ENCODE results near the gene ZSCAN22.
A peak's percentile ranks its signal among the peaks of the same experiment; 100 is the strongest.

Gene ZSCAN22

DNA sequence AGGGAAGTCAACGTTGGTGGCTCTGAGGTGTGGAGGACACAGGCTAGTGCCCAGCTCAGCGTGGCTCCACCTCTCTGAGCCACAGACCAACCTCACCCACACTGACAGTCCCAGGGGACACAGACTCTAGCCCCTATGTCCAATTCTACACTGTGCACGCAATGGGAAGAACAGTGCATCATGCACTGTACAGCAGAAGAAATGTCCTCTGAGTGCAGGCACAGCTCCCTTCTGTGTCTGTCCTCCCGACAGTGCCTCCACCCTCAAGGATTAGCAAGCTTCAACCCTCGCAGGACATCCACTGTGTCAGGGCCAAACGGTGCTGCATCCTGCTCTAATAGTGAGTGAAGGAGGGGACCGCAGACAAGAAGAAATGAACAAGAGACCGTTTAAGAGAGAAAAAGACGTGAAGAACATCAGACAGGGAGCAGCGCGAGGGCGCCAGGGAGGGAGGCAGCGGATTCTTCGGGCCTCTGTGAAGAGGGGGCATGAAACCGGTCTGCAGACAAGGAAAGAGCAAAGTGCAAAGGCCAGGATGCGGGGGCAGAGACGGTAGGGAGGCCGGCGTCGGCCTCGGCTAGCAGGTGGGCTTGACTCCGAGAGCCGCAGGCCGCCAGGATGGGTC lies 53.4 kb downstream of the ZSCAN22 start:
- Histone ChIP-seq H3K27me3 (ENCODE audit: insufficient read depth, insufficient read length) (no peaks in the 10 kb centered on the region), H3K4me1 (ENCODE audit: insufficient read depth, insufficient read length) (peaks cover 6% of the 10 kb centered on the region), H3K9ac (ENCODE audit: insufficient read length, low read depth) (peak overlapping the region; percentile 94), H3K9me3 (ENCODE audit: insufficient read depth, low read length) (no peaks in the 10 kb centered on the region), H3K4me3 (ENCODE audit: insufficient read length, low read depth) (peak overlapping the region; percentile 72), H3K36me3 (ENCODE audit: insufficient read depth, insufficient read length, low read length) (no peaks in the 10 kb centered on the region)
- TF ChIP-seq YY1 (IDR thresholded peaks at IDR 0.05; ENCODE audit: insufficient read depth, insufficient read length) (no peak), SUZ12 (IDR thresholded peaks at IDR 0.05; ENCODE audit: extremely low read depth, insufficient read depth, insufficient read length) (no peak), ZNF274 (IDR thresholded peaks at IDR 0.05; ENCODE audit: low read depth, low read length) (no peak)
- DNase-seq (ENCODE audit: low read depth, low spot score): no peak

DNA sequence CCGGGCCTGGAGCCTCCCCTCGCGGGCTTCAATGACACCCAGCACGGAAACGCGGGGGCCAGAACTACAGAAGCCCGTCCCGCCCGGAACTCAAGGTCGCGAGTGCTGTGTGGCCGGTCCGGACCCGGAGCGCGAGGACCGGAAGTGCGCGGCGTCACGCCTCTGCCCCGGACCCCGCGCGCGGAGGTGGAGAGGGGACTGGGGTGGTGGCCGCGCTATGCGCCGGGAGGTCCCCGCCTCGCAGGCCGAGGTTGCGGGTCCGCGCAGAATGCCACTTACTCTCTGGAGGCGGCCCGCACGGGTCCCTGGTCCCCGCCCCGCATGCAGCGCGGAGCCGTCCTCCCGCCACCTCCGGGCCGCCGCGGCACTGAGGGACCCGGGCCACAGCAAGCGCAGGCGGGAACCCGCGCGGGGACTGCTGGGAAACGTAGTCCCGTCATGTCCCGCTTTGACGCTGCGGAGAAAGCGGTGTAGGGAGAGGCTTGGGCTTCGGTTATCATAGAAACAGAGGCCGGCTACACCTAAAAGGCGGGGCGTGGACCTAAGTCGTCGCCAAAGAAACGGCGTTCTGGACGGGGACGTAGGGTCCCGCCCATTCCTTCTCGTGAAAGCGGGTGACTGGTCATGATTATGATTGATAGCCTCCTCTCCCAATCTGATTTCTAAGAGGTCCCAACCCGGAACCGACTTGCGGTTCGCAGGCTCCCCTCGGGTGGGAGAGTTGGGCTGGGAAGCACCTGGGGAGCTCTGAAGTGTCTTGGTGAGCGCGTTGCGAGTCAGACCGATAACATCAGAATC lies 54.1 kb downstream of the ZSCAN22 start, which contains the start of gene ZNF837:
ZNF837 (minus strand) TSS at position 369 of the 798 bp plus-strand sequence. CDS start 11,698 bp downstream, outside the sequence.
- TF ChIP-seq SUZ12 (IDR thresholded peaks at IDR 0.05; ENCODE audit: extremely low read depth, insufficient read depth, insufficient read length): no peak
- TF ChIP-seq ZNF274 (IDR thresholded peaks at IDR 0.05; ENCODE audit: low read depth, low read length): no peak
- TF ChIP-seq YY1 (IDR thresholded peaks at IDR 0.05; ENCODE audit: insufficient read depth, insufficient read length): no peak
- no peaks in the 10 kb centered on the region for H3K27me3 ChIP-seq (ENCODE audit: insufficient read depth, insufficient read length)
- peak within 1 kb of the TSS; percentile 94 for H3K9ac ChIP-seq (ENCODE audit: insufficient read length, low read depth)
- H3K4me1 ChIP-seq (ENCODE audit: insufficient read depth, insufficient read length): peaks cover 9% of the 10 kb centered on the region
- DNase-seq (ENCODE audit: low read depth, low spot score): peak; percentile 99
- H3K9me3 ChIP-seq (ENCODE audit: insufficient read depth, low read length): no peaks in the 10 kb centered on the region
- peak within 1 kb of the TSS; percentile 72 for H3K4me3 ChIP-seq (ENCODE audit: insufficient read length, low read depth)
- no peaks in the 10 kb centered on the region for H3K36me3 ChIP-seq (ENCODE audit: insufficient read depth, insufficient read length, low read length)

- H3K4me3 ChIP-seq (ENCODE audit: insufficient read length, low read depth): peak overlapping the region; percentile 58
- H3K9ac ChIP-seq (ENCODE audit: insufficient read length, low read depth): peak overlapping the region; percentile 64
- H3K4me1 ChIP-seq (ENCODE audit: insufficient read depth, insufficient read length): peaks cover 10% of the 10 kb centered on the region
- no peaks in the 10 kb centered on the region for H3K36me3 ChIP-seq (ENCODE audit: insufficient read depth, insufficient read length, low read length)
- no peaks in the 10 kb centered on the region for H3K9me3 ChIP-seq (ENCODE audit: insufficient read depth, low read length)
- no peak for DNase-seq (ENCODE audit: low read depth, low spot score)
- no peaks in the 10 kb centered on the region for H3K27me3 ChIP-seq (ENCODE audit: insufficient read depth, insufficient read length)
- TF ChIP-seq ZNF274 (IDR thresholded peaks at IDR 0.05; ENCODE audit: low read depth, low read length) (no peak), YY1 (IDR thresholded peaks at IDR 0.05; ENCODE audit: insufficient read depth, insufficient read length) (no peak), SUZ12 (IDR thresholded peaks at IDR 0.05; ENCODE audit: extremely low read depth, insufficient read depth, insufficient read length) (no peak)
Measured at GRCh38 chr19:58381460-58382212, 54.8 kb downstream of the ZSCAN22 start.

- Histone ChIP-seq H3K9me3 (ENCODE audit: insufficient read depth, low read length) (no peaks in the 10 kb centered on the region), H3K9ac (ENCODE audit: insufficient read length, low read depth) (peak overlapping the region; percentile 4)
- DNase-seq (ENCODE audit: low read depth, low spot score): no peak
Measured at GRCh38 chr19:58382997-58383603, 56.3 kb downstream of the ZSCAN22 start.

DNA sequence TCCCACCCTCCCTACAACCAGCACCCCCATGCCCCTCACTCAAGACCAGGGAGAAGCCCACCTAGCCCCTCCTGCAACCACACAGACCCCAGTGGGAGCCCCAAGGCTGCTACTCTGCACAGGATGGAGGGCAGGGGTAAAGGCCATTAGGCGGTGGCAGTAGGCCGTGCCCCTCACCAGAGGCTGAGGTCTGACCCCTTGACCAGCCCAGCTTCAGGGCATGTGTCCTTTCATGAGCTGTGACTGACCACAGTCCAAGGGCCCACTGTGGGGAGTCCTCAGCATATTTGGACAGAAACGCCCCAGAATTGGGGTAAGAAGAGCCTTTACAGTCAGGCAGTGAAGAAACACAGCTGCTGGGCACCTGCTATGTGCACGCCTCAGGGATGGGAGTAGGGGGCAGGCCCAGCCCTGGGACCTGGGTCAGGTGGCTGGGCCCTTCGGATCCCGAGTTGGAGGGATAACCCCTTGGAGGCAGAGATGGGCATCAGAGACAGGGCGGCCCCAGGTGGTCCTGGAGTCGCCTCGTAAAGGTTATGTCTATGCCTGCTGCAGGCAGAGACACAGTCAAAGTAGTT lies 58.6 kb downstream of the ZSCAN22 start:
- Histone ChIP-seq H3K27me3 (ENCODE audit: insufficient read depth, insufficient read length) (no peaks in the 10 kb centered on the region), H3K36me3 (ENCODE audit: insufficient read depth, insufficient read length, low read length) (peaks cover 25% of the 10 kb centered on the region), H3K4me3 (ENCODE audit: insufficient read length, low read depth) (peak overlapping the region; percentile 91), H3K4me1 (ENCODE audit: insufficient read depth, insufficient read length) (peaks cover 5% of the 10 kb centered on the region), H3K9me3 (ENCODE audit: insufficient read depth, low read length) (no peaks in the 10 kb centered on the region), H3K9ac (ENCODE audit: insufficient read length, low read depth) (peak overlapping the region; percentile 99)
- DNase-seq (ENCODE audit: low read depth, low spot score): no peak
- no peak for TF ChIP-seq YY1 (IDR thresholded peaks at IDR 0.05; ENCODE audit: insufficient read depth, insufficient read length)
- no peak for TF ChIP-seq ZNF274 (IDR thresholded peaks at IDR 0.05; ENCODE audit: low read depth, low read length)
- no peak for TF ChIP-seq SUZ12 (IDR thresholded peaks at IDR 0.05; ENCODE audit: extremely low read depth, insufficient read depth, insufficient read length)

More at GRCh38 chr19:58382997-58383603, 56.3 kb downstream of the ZSCAN22 start:
- TF ChIP-seq YY1 (IDR thresholded peaks at IDR 0.05; ENCODE audit: insufficient read depth, insufficient read length): no peak
- TF ChIP-seq ZNF274 (IDR thresholded peaks at IDR 0.05; ENCODE audit: low read depth, low read length): no peak
- Histone ChIP-seq H3K27me3 (ENCODE audit: insufficient read depth, insufficient read length) (no peaks in the 10 kb centered on the region), H3K36me3 (ENCODE audit: insufficient read depth, insufficient read length, low read length) (peaks cover 8% of the 10 kb centered on the region), H3K4me1 (ENCODE audit: insufficient read depth, insufficient read length) (peaks cover 10% of the 10 kb centered on the region), H3K4me3 (ENCODE audit: insufficient read length, low read depth) (no peak overlapping the region)

- TF ChIP-seq YY1 (IDR thresholded peaks at IDR 0.05; ENCODE audit: insufficient read depth, insufficient read length): no peak
- TF ChIP-seq ZNF274 (IDR thresholded peaks at IDR 0.05; ENCODE audit: low read depth, low read length): no peak
- TF ChIP-seq SUZ12 (IDR thresholded peaks at IDR 0.05; ENCODE audit: extremely low read depth, insufficient read depth, insufficient read length): no peak
- Histone ChIP-seq H3K9ac (ENCODE audit: insufficient read length, low read depth) (peak overlapping the region; percentile 99), H3K9me3 (ENCODE audit: insufficient read depth, low read length) (no peaks in the 10 kb centered on the region), H3K4me3 (ENCODE audit: insufficient read length, low read depth) (peak overlapping the region; percentile 91), H3K27me3 (ENCODE audit: insufficient read depth, insufficient read length) (no peaks in the 10 kb centered on the region), H3K36me3 (ENCODE audit: insufficient read depth, insufficient read length, low read length) (peaks cover 31% of the 10 kb centered on the region), H3K4me1 (ENCODE audit: insufficient read depth, insufficient read length) (peaks cover 5% of the 10 kb centered on the region)
- no peak for DNase-seq (ENCODE audit: low read depth, low spot score)
Measured at GRCh38 chr19:58385891-58386575, 59.2 kb downstream of the ZSCAN22 start.

Data from NT2/D1 (cell line).